Loucy (cell line): Measurements from ENCODE around the gene OSBPL7.

ENCODE experiments used
- H2AFZ ChIP-seq: fragments of 200-600 bp; sonication (generic); 2 replicates; pipeline ENCODE4 v1.6.0; 2016; ENCODE audit warnings: antibody characterized with exemption, mild to moderate bottlenecking, low read length, moderate library complexity
- H3F3A ChIP-seq: fragments of 200-600 bp; 2 replicates; pipeline ENCODE4 v1.6.0; 2016; ENCODE audit warnings: antibody characterized with exemption, low read depth, mild to moderate bottlenecking
- H3K27me3 ChIP-seq: fragments of 200-600 bp; sonication (generic); 2 replicates; pipeline ENCODE4 v1.6.1; 2014; ENCODE audit warnings: low read length, mild to moderate bottlenecking; ENCODE audit not compliant: insufficient read depth, poor library complexity, severe bottlenecking
- H3K36me3 ChIP-seq: fragments of 200-600 bp; sonication (generic); 2 replicates; pipeline ENCODE4 v1.6.1; 2016; ENCODE audit warnings: low read length; ENCODE audit not compliant: insufficient read depth
- H3K4me1 ChIP-seq: fragments of 200-600 bp; sonication (generic); 2 replicates; pipeline ENCODE4 v1.5.1; 2014; ENCODE audit warnings: low read length, mild to moderate bottlenecking; ENCODE audit not compliant: insufficient read depth, poor library complexity, severe bottlenecking
- H3K4me2 ChIP-seq: fragments of 200-600 bp; sonication (generic); 2 replicates; pipeline ENCODE4 v1.6.0; 2014; ENCODE audit warnings: antibody characterized with exemption, low read length, low read depth, mild to moderate bottlenecking; ENCODE audit not compliant: poor library complexity, severe bottlenecking
- H3K4me3 ChIP-seq: fragments of 200-600 bp; sonication (generic); 2 replicates; pipeline ENCODE4 v1.5.1; 2014; ENCODE audit warnings: low read length, mild to moderate bottlenecking, mixed read lengths; ENCODE audit not compliant: poor library complexity, severe bottlenecking
- H3K79me2 ChIP-seq: fragments of 200-600 bp; sonication (generic); 2 replicates; pipeline ENCODE4 v1.6.1; 2014; ENCODE audit warnings: low read length; ENCODE audit not compliant: insufficient read depth
- H3K9ac ChIP-seq: fragments of 200-600 bp; sonication (generic); 2 replicates; pipeline ENCODE4 v1.6.0; 2014; ENCODE audit warnings: mild to moderate bottlenecking, low read depth, low read length, moderate library complexity; ENCODE audit not compliant: poor library complexity, severe bottlenecking
- H3K9me2 ChIP-seq: fragments of 200-600 bp; sonication (generic); replicated peaks from 2 replicates; pipeline ENCODE4 v1.6.1; 2016; ENCODE audit warnings: low read depth, low read length, mixed read lengths
- H3K9me3 ChIP-seq: fragments of 200-600 bp; sonication (generic); 2 replicates; pipeline ENCODE4 v1.6.1; 2014; ENCODE audit warnings: mild to moderate bottlenecking, antibody characterized with exemption, low read length, low read depth; ENCODE audit not compliant: insufficient read depth
- H4K20me1 ChIP-seq: fragments of 200-600 bp; sonication (generic); 2 replicates; pipeline ENCODE4 v1.6.0; 2014; ENCODE audit warnings: antibody characterized with exemption, low read length, mild to moderate bottlenecking; ENCODE audit not compliant: insufficient read depth, poor library complexity, severe bottlenecking
- EZH2phosphoT487 ChIP-seq: fragments of 200-600 bp; IDR thresholded peaks from 2 replicates; pipeline ENCODE4 v1.6.1; 2018; ENCODE audit warnings: antibody characterized with exemption, mild to moderate bottlenecking, moderate library complexity, borderline replicate concordance
- TF ChIP-seq, protein P1 (sequence below): fragments of 200-600 bp; sonication (generic); conservative IDR thresholded peaks from 2 replicates; pipeline ENCODE4 v1.5.1; 2014; ENCODE audit warnings: mild to moderate bottlenecking, antibody characterized with exemption, low read length

The OSBPL7 gene

DNA sequence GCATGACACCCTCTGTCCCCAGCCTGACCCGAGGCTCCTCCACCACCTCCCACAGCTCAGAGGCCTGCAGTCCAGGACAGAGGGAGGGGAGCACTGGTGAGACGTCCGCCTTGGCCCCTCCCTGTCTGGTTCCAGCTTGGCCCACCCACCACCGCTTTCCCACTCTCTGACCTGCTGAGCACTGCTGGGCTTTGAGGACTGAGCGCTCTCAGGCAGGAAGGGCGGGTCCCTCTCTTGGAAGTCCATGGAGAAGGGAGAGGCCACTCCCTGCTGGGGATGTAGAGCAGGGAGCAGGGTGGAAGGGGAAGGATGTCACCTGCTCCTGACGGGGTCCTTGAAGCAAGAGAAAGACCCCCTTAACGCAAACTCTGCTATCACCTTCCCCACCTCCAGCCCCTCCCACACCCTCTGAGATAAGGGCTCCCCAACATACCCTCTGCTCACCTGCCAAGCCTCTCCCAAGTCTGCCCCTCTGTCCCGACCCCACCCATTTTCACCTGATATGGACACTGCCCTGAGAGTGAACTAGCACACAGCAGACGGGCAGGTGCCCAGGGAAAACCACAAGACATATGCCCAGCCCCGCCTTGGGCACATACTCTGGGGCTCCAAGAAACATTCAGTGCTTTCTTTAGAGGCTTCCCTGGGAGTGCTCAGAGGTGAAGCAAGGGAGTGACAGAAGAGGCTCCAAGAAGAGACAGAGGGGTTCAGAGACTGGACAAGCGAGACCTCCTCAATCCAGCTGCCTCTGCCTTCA, 1.4 kb downstream of the OSBPL7 start:
- TF ChIP-seq, protein P1, sequence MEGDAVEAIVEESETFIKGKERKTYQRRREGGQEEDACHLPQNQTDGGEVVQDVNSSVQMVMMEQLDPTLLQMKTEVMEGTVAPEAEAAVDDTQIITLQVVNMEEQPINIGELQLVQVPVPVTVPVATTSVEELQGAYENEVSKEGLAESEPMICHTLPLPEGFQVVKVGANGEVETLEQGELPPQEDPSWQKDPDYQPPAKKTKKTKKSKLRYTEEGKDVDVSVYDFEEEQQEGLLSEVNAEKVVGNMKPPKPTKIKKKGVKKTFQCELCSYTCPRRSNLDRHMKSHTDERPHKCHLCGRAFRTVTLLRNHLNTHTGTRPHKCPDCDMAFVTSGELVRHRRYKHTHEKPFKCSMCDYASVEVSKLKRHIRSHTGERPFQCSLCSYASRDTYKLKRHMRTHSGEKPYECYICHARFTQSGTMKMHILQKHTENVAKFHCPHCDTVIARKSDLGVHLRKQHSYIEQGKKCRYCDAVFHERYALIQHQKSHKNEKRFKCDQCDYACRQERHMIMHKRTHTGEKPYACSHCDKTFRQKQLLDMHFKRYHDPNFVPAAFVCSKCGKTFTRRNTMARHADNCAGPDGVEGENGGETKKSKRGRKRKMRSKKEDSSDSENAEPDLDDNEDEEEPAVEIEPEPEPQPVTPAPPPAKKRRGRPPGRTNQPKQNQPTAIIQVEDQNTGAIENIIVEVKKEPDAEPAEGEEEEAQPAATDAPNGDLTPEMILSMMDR = no peak
- no peak for TF ChIP-seq EZH2phosphoT487
- H3K4me3 ChIP-seq = peak overlapping the region; percentile 81
- peak overlapping the region; percentile 78 for H3K9ac ChIP-seq

DNA sequence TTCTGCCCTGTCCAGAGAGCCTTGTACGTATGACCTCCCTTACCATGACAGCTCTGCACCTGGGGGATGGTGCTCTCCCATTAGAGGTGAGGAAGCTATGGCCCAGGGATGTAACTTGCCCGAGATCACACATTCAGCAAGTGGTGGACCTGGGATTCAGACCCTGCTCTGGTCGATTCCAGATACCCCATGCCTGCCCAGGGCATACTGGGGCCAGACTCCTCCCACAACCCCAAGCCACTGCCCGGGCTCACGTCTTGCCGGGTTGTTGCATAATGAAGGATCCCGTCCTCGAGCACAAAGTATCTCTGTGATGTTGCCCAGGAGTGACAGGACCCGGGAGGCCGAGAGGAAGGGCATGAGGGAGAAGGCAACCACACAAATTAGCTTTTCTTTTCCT, 2.1 kb downstream of the OSBPL7 start:
- peak overlapping the region; percentile 23 for H3K9ac ChIP-seq
- H2AFZ ChIP-seq = no peak overlapping the region
- no peak overlapping the region for H3K4me3 ChIP-seq
- H3F3A ChIP-seq = no peaks in the 10 kb centered on the region
- H3K4me2 ChIP-seq = no peak overlapping the region
- H4K20me1 ChIP-seq = peaks cover 5% of the 10 kb centered on the region
- no peaks in the 10 kb centered on the region for H3K27me3 ChIP-seq
- peaks cover 17% of the 10 kb centered on the region; the same call in 1 of the 2 replicates for H3K36me3 ChIP-seq
- peaks cover 16% of the 10 kb centered on the region for H3K4me1 ChIP-seq
- peaks cover 12% of the 10 kb centered on the region; the same call in 1 of the 2 replicates for H3K79me2 ChIP-seq
- H3K9me2 ChIP-seq = no peaks in the 10 kb centered on the region
- H3K9me3 ChIP-seq = no peaks in the 10 kb centered on the region
- TF ChIP-seq, protein P1 = no peak
- no peak for TF ChIP-seq EZH2phosphoT487

More for the DNA sequence above, 1.4 kb downstream of the OSBPL7 start:
- Histone ChIP-seq H3K27me3 (no peaks in the 10 kb centered on the region), H3K36me3 (peaks cover 18% of the 10 kb centered on the region; the same call in 1 of the 2 replicates), H3K4me2 (peak overlapping the region; percentile 95), H3K4me1 (peaks cover 16% of the 10 kb centered on the region), H3F3A (no peaks in the 10 kb centered on the region), H2AFZ (no peak overlapping the region), H3K79me2 (peaks cover 12% of the 10 kb centered on the region; the same call in 1 of the 2 replicates), H3K9me3 (no peaks in the 10 kb centered on the region), H3K9me2 (no peaks in the 10 kb centered on the region), H4K20me1 (peaks cover 5% of the 10 kb centered on the region)

DNA sequence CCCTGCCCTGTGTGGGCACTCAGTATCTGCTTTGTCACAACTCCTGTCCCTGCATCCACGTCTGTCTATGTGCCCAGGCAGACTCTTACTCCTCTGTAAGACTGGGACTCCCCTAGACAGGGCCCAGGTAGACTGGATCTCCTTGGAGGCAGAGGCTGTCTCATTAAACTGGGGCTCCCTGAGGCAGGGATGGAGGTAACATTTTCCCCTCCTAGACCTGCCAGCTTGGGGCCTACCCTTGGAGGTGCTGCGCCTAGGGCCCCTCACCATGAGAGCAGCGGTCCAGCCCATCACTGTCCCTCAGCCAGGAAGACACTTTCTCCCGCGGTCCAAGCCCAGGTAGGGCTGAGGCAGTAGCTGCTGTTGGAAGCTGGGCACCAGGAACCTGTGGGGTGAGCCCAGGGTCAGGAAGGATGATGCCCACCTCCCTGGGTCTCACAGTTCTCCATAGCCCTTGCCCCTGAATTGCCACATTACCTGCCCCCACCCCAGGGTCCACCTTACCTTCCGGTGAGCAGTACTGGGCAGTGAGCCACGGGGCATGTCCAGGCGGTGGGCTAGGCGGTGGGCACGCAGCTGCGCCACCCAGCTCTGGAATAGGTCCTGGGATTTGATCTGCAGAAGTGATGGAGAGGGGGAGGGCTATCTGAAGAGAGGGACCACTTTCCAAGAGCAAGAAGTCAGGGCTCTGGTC, 3.4 kb downstream of the OSBPL7 start:
- H3K4me3 ChIP-seq = no peak overlapping the region
- H4K20me1 ChIP-seq = peaks cover 5% of the 10 kb centered on the region
- no peak overlapping the region for H3K4me2 ChIP-seq
- H3K4me1 ChIP-seq = peaks cover 16% of the 10 kb centered on the region
- H2AFZ ChIP-seq = no peak overlapping the region
- H3F3A ChIP-seq = no peaks in the 10 kb centered on the region
- peaks cover 6% of the 10 kb centered on the region; the same call in 1 of the 2 replicates for H3K36me3 ChIP-seq
- H3K9ac ChIP-seq = no peak overlapping the region
- H3K9me3 ChIP-seq = no peaks in the 10 kb centered on the region
- H3K9me2 ChIP-seq = no peaks in the 10 kb centered on the region
- no peaks in the 10 kb centered on the region for H3K27me3 ChIP-seq
- TF ChIP-seq EZH2phosphoT487 = no peak
- TF ChIP-seq, protein P1 = no peak
- H3K79me2 ChIP-seq = peaks cover 12% of the 10 kb centered on the region; the same call in 1 of the 2 replicates
